OCI-LY1 (cell line): Measurements from ENCODE around the gene PPP4R1.

Experiments
- H2AFZ ChIP-seq: fragments of 200-600 bp; sonication (generic), shearing (Covaris generic); 2 replicates; pipeline ENCODE4 v1.6.0; 2014; ENCODE audit warnings: antibody characterized with exemption, mild to moderate bottlenecking, low read length
- H3F3A ChIP-seq: fragments of 200-600 bp; sonication (generic), shearing (Covaris generic); 2 replicates; pipeline ENCODE4 v1.6.0; 2014; ENCODE audit warnings: mild to moderate bottlenecking, antibody characterized with exemption, low read length, moderate library complexity; ENCODE audit not compliant: insufficient read depth
- H3K27ac ChIP-seq: fragments of 200-600 bp; sonication (generic); 2 replicates; pipeline ENCODE4 v1.5.1; 2014; ENCODE audit warnings: low read length, mixed run types, mild to moderate bottlenecking, low read depth; ENCODE audit not compliant: poor library complexity, severe bottlenecking
- H3K27me3 ChIP-seq: fragments of 200-600 bp; sonication (generic); 2 replicates; pipeline ENCODE4 v1.6.0; 2014; ENCODE audit warnings: antibody characterized with exemption, mild to moderate bottlenecking, low read length, moderate library complexity; ENCODE audit not compliant: insufficient read depth
- H3K36me3 ChIP-seq: fragments of 200-600 bp; sonication (generic); 2 replicates; pipeline ENCODE4 v1.6.1; 2014; ENCODE audit warnings: mild to moderate bottlenecking, antibody characterized with exemption, low read length, moderate library complexity, mixed read lengths; ENCODE audit not compliant: insufficient read depth
- H3K4me1 ChIP-seq: fragments of 200-600 bp; sonication (generic); 2 replicates; pipeline ENCODE4 v1.5.1; 2014; ENCODE audit warnings: mild to moderate bottlenecking, low read length, moderate library complexity; ENCODE audit not compliant: insufficient read depth, severe bottlenecking
- H3K4me2 ChIP-seq: fragments of 200-600 bp; sonication (generic), shearing (Covaris generic); 2 replicates; pipeline ENCODE4 v1.6.1; 2014; ENCODE audit warnings: low read length
- H3K4me3 ChIP-seq: fragments of 200-600 bp; sonication (generic); 2 replicates; pipeline ENCODE4 v1.5.1; 2014; ENCODE audit warnings: low read length, low read depth, mild to moderate bottlenecking, mixed read lengths; ENCODE audit not compliant: poor library complexity, severe bottlenecking
- H3K79me2 ChIP-seq: fragments of 200-600 bp; shearing (Covaris generic); 2 replicates; pipeline ENCODE4 v1.6.1; 2016; ENCODE audit warnings: mixed run types, low read length, mixed read lengths; ENCODE audit not compliant: insufficient read depth
- H3K9ac ChIP-seq: fragments of 200-600 bp; sonication (generic), shearing (Covaris generic); 2 replicates; pipeline ENCODE4 v1.6.1; 2014; ENCODE audit warnings: mild to moderate bottlenecking, low read length, mixed read lengths
- H3K9me2 ChIP-seq: fragments of 200-600 bp; sonication (generic), shearing (Covaris generic); 2 replicates; pipeline ENCODE4 v1.6.1; 2014; ENCODE audit warnings: low read depth, mild to moderate bottlenecking, low read length, mixed read lengths
- H3K9me3 ChIP-seq: fragments of 200-600 bp; shearing (Covaris generic); 2 replicates; pipeline ENCODE4 v1.6.1; 2014; ENCODE audit warnings: low read length, mixed read lengths
- H4K20me1 ChIP-seq: fragments of 200-600 bp; sonication (generic), shearing (Covaris generic); 2 replicates; pipeline ENCODE4 v1.6.0; 2016; ENCODE audit warnings: mild to moderate bottlenecking, low read length; ENCODE audit not compliant: insufficient read depth
- CTCF ChIP-seq: fragments of 200-600 bp; sonication (generic), shearing (Covaris generic); IDR thresholded peaks from 2 replicates; pipeline ENCODE4 v1.5.1; 2017; ENCODE audit warnings: mild to moderate bottlenecking, antibody characterized with exemption, low read length, moderate library complexity, mixed read lengths
- EZH2 ChIP-seq: fragments of 200-600 bp; sonication (generic), shearing (Covaris generic); IDR thresholded peaks from 2 replicates; pipeline ENCODE4 v1.8.0; 2017; ENCODE audit warnings: borderline replicate concordance, mixed run types, mild to moderate bottlenecking, antibody characterized with exemption, low read length, moderate library complexity, mixed read lengths

Gene PPP4R1

GRCh38 chr18:9539283-9539682 is 75.1 kb downstream of the PPP4R1 start:
- Histone ChIP-seq H3K4me3 (no peak overlapping the region), H3F3A (no peaks in the 10 kb centered on the region), H3K4me2 (no peak overlapping the region), H3K9me3 (no peaks in the 10 kb centered on the region), H3K79me2 (no peaks in the 10 kb centered on the region), H3K9me2 (no peaks in the 10 kb centered on the region), H3K36me3 (peaks cover 44% of the 10 kb centered on the region), H3K27ac (no peak overlapping the region), H3K27me3 (no peaks in the 10 kb centered on the region), H3K9ac (no peak overlapping the region), H2AFZ (no peak overlapping the region), H4K20me1 (no peaks in the 10 kb centered on the region), H3K4me1 (no peaks in the 10 kb centered on the region)
- TF ChIP-seq CTCF = no peak
- no peak for TF ChIP-seq EZH2

- Histone ChIP-seq H3K4me2 (no peak overlapping the region), H3K27ac (no peak overlapping the region), H4K20me1 (no peaks in the 10 kb centered on the region), H3K9me2 (no peaks in the 10 kb centered on the region), H2AFZ (no peak overlapping the region), H3K9ac (no peak overlapping the region), H3K4me3 (no peak overlapping the region), H3K36me3 (peaks cover 60% of the 10 kb centered on the region), H3K79me2 (no peaks in the 10 kb centered on the region), H3F3A (no peaks in the 10 kb centered on the region), H3K4me1 (no peaks in the 10 kb centered on the region), H3K9me3 (no peaks in the 10 kb centered on the region), H3K27me3 (no peaks in the 10 kb centered on the region)
- TF ChIP-seq CTCF (no peak), EZH2 (no peak)
Measured at GRCh38 chr18:9537677-9538076, 76.7 kb downstream of the PPP4R1 start.

GRCh38 chr18:9536354-9537152 is 77.8 kb downstream of the PPP4R1 start:
- no peaks in the 10 kb centered on the region for H3K79me2 ChIP-seq
- H3K27me3 ChIP-seq = no peaks in the 10 kb centered on the region
- H3K4me2 ChIP-seq = no peak overlapping the region
- no peak overlapping the region for H3K4me3 ChIP-seq
- peaks cover 69% of the 10 kb centered on the region for H3K36me3 ChIP-seq
- no peak overlapping the region for H3K9ac ChIP-seq
- H3K27ac ChIP-seq = no peak overlapping the region
- H3K4me1 ChIP-seq = no peaks in the 10 kb centered on the region
- no peaks in the 10 kb centered on the region for H3K9me3 ChIP-seq
- TF ChIP-seq EZH2 = no peak
- TF ChIP-seq CTCF = no peak
- H3K9me2 ChIP-seq = no peaks in the 10 kb centered on the region
- no peaks in the 10 kb centered on the region for H4K20me1 ChIP-seq
- H3F3A ChIP-seq = no peaks in the 10 kb centered on the region
- no peak overlapping the region for H2AFZ ChIP-seq
